Measurements from ENCODE around the gene ADGRL1. TPM values are rescaled to one million over a fixed set of nuclear protein-coding genes. Genes with fewer than 3 reads are reported as not detected.

Gene ADGRL1
- total RNA-seq, 2 experiments from 2014 or later: 12.5 to 14.0 TPM

GRCh38 chr19:14161305-14161704 lies 44.7 kb downstream of the ADGRL1 start:
- DNase-seq: no peak
- Mint-ChIP-seq H3K4me1 (peaks cover 4% of the 10 kb centered on the region), H3K27me3 (no peaks in the 10 kb centered on the region), H3K9me3 (no peaks in the 10 kb centered on the region), H3K27ac (no peak overlapping the region), H3K4me3 (no peak overlapping the region), H3K36me3 (ENCODE audit: low read depth) (peaks cover 5% of the 10 kb centered on the region)
- POLR2A ChIA-PET: no interaction called here
- CTCF ChIA-PET: no interaction called here

DNA sequence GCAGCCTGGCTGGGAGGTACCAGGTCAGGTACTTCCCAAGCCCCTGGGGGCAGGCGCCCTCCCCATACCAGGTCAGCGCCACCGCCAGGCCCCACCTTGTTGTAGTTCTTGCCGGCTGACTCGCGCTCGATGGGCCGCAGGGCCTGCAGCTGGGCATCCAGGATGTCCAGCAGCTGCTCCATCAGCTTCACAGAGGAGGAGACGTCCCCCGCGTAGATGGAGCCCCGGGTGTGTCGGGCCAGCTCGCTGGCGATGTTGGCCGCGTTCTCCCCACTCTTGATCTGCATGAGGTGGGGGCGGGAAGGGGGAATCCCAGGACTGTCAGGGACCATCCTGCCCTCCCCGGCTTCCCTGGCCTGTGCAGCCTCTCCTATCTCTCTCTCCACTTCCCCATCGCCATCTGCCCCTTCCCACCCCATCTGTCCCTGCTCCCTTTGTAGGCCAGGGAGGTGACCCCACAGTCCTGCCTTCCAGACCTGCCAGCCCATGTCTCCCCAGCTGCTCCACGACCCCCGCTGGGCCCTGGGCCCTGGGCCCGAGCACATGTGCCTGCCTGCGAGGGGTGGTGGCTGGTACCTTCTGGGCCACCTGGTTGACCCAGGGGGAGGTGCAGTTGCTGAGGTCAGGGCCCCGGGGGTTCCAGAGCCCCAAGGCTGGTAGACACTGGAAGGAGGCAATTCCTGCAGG lies 45.8 kb downstream of the ADGRL1 start:
- no peak for DNase-seq
- POLR2A ChIA-PET: no interaction called here
- Mint-ChIP-seq H3K4me1 (no peaks in the 10 kb centered on the region), H3K36me3 (ENCODE audit: low read depth) (peaks cover 5% of the 10 kb centered on the region), H3K27me3 (no peaks in the 10 kb centered on the region), H3K27ac (no peak overlapping the region), H3K9me3 (no peaks in the 10 kb centered on the region), H3K4me3 (no peak overlapping the region)
- CTCF ChIA-PET: interaction anchor here (0.6 to 1.3 kb wide), 2 partner anchors 21 to 62 kb away, joined by 3 read pairs; no protein-coding TSS in a partner anchor

GRCh38 chr19:14159059-14159458 lies 46.9 kb downstream of the ADGRL1 start:
- no peak overlapping the region for H3K4me3 Mint-ChIP-seq
- H3K9me3 Mint-ChIP-seq: no peaks in the 10 kb centered on the region
- no peaks in the 10 kb centered on the region for H3K27me3 Mint-ChIP-seq
- ChIA-PET POLR2A (no interaction called here), CTCF (interaction anchor here (1.1 to 1.3 kb wide), 2 partner anchors 20 to 37 kb away, joined by 3 read pairs; no protein-coding TSS in a partner anchor)
- H3K4me1 Mint-ChIP-seq: no peaks in the 10 kb centered on the region
- no peak overlapping the region for H3K27ac Mint-ChIP-seq
- no peak for DNase-seq
- peaks cover 5% of the 10 kb centered on the region for H3K36me3 Mint-ChIP-seq (ENCODE audit: low read depth)

DNA sequence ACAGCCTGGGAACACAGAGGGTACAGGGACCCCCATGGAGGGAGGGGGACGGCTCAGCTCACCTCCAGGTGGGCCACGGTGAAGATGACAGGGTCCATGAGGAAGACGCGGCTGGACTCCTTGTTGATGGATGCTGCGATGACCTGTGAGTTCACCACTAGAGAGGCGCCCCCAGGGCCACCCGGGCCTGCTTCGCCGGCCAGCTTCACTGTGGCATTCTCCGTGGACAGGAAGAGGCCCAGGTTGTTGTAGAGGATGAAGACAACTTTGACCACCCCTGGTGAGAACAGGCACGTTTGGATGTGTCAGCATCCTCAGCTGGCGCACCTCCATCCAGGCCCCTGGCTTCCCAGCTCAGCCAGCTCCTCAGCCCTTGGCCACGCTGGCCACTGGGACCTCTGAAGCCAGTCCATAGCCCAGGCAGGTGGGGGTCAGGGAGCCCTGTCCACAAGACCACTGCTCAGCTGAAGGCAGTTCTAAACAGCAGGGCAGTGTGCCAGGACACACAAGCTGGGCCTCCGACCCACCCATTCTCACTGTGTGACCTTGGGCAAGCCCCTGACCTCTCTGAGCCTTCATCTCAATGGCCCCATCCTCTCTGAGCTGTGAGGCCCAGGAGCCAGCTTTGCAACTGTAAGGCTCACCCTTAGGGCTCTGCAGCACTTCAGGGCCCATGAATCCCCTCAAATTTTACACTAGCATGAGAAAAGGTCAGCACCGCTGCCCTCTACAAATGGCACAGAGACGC lies 47.5 kb downstream of the ADGRL1 start:
- Mint-ChIP-seq H3K27ac (no peak overlapping the region), H3K27me3 (no peaks in the 10 kb centered on the region), H3K9me3 (no peaks in the 10 kb centered on the region), H3K4me1 (no peaks in the 10 kb centered on the region), H3K36me3 (ENCODE audit: low read depth) (peaks cover 5% of the 10 kb centered on the region), H3K4me3 (no peak overlapping the region)
- ChIA-PET CTCF (interaction anchor here (0.7 to 1.1 kb wide), 2 partner anchors 21 to 38 kb away, joined by 3 to 4 read pairs; no protein-coding TSS in a partner anchor), POLR2A (no interaction called here)
- no peak for DNase-seq

DNA sequence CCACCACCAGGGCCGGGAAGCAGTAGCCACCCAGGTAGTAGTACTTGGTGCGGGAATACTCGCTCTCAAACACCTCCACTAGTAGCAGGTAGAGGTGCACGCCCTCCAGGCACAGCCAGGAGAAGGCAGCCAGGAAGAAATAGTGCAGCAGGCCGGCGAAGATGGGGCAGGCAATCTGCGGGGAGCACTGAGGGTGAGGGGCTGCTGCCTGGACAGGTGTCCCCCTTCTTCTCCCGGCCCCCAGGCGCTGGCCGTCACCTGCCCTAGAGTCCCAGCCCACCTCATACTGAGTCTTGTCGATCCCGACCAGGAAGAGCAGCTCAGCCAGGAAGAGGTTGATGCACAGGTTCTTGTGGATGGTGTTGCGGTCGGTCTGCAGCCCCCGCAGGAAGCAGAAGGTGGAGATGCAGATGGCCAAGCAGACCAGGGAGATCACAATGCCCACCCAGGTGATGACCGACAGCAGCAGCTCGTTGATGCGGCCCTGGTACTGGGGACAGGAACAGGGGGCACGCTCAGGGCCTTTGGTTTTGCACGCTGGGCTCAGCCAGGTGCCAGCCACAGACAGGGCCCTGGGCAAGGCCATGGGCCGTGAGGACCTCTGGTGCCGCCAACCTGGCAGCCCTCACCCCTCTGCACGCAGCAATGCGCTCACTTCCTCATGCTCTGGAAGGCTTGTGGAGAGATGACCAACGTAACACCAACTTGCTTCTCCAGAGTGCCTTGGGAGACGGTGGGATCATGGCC lies 48.8 kb downstream of the ADGRL1 start:
- ChIA-PET POLR2A (no interaction called here), CTCF (interaction anchor here (0.6 to 0.9 kb wide), 2 partner anchors 20 to 254 kb away, joined by 3 read pairs; no protein-coding TSS in a partner anchor)
- no peaks in the 10 kb centered on the region for H3K27me3 Mint-ChIP-seq
- no peak for DNase-seq
- H3K27ac Mint-ChIP-seq: no peak overlapping the region
- H3K9me3 Mint-ChIP-seq: no peaks in the 10 kb centered on the region
- H3K36me3 Mint-ChIP-seq (ENCODE audit: low read depth): peaks cover 5% of the 10 kb centered on the region
- peaks cover 2% of the 10 kb centered on the region for H3K4me1 Mint-ChIP-seq
- H3K4me3 Mint-ChIP-seq: no peak overlapping the region

DNA sequence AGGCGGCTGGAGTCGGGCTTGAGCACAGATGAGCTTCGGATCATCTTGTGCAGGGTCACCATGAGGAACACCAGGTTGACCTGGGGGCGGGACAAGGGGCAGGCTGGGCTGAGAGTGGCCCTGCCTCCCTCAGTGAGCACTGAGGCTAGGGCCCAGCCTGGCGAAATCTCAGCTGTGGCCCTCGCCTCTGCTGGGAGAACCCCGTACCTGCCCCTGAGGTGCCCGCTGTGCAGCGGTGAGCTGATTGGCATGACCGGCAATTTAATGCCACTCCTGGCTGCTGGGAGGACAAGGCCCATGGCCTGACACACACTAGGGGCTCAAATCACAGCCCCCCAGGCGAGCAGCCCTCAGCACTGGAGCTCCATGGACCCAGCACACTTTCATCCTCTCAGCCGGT lies 49.8 kb downstream of the ADGRL1 start:
- POLR2A ChIA-PET: no interaction called here
- H3K27me3 Mint-ChIP-seq: no peaks in the 10 kb centered on the region
- CTCF ChIA-PET: interaction anchor here (0.9 kb wide), 1 partner anchor 19 kb away, joined by 3 read pairs; no protein-coding TSS in a partner anchor
- peaks cover 5% of the 10 kb centered on the region for H3K36me3 Mint-ChIP-seq (ENCODE audit: low read depth)
- H3K9me3 Mint-ChIP-seq: no peaks in the 10 kb centered on the region
- H3K27ac Mint-ChIP-seq: no peak overlapping the region
- H3K4me3 Mint-ChIP-seq: no peak overlapping the region
- peaks cover 2% of the 10 kb centered on the region for H3K4me1 Mint-ChIP-seq
- DNase-seq: no peak

DNA sequence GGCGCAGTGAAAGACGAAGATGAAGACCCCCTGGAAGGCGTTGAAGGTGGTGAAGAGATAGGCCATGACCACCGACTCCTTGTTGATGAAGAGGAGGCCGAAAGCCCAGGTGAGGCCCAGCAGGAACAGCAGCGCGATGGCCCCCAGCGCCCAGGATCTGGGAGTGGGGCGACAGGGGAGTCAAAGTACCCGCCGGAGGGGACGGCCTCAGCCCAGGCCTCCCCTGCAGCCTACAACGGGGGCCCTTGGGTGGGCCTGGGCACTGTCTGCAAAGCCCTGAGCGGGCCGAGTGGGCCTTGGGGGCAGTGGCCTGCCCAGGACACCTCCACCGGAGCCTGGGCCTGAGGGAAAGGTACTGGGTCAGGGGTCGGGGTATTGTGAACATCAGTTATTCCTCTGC lies 50.6 kb downstream of the ADGRL1 start:
- H3K36me3 Mint-ChIP-seq (ENCODE audit: low read depth): peaks cover 5% of the 10 kb centered on the region
- H3K4me1 Mint-ChIP-seq: peaks cover 4% of the 10 kb centered on the region
- no peaks in the 10 kb centered on the region for H3K9me3 Mint-ChIP-seq
- H3K27ac Mint-ChIP-seq: no peak overlapping the region
- no peak for DNase-seq
- H3K4me3 Mint-ChIP-seq: no peak overlapping the region
- ChIA-PET POLR2A (no interaction called here), CTCF (no interaction called here)
- H3K27me3 Mint-ChIP-seq: no peaks in the 10 kb centered on the region

DNA sequence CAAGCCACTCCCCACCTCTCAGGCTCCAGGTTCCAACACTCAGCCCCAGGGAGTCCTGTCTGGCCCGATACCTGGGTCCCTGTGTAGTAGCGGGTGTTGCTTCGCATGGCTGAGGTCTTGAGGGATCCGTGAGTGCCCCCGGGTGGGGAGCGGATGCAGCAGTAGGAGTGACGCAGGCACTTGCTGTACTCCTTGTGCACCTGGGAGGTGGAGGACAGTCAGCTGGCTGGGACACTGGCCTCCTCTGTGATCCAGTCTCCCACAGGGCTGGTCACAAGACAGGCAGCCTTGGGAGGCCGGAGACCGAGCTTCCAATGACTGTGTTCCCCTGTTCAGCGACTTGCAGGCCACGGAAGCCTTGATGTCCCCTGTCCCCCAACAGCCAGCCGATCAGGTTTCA lies 53.3 kb downstream of the ADGRL1 start:
- Mint-ChIP-seq H3K4me1 (peaks cover 28% of the 10 kb centered on the region), H3K27me3 (no peaks in the 10 kb centered on the region), H3K4me3 (no peak overlapping the region), H3K27ac (peak overlapping the region; percentile 26), H3K36me3 (ENCODE audit: low read depth) (peaks cover 5% of the 10 kb centered on the region), H3K9me3 (no peaks in the 10 kb centered on the region)
- POLR2A ChIA-PET: no interaction called here
- CTCF ChIA-PET: no interaction called here
- no peak for DNase-seq

- CTCF ChIA-PET: interaction anchor here (1.9 kb wide), 1 partner anchor 14 kb away, joined by 9 read pairs; the partner anchor contains the start of gene ASF1B
- H3K27me3 Mint-ChIP-seq: no peaks in the 10 kb centered on the region
These were observed 55.0 kb downstream of the ADGRL1 start for GRCh38 chr19:14150770-14151661.

GRCh38 chr19:14150041-14150769 lies 55.8 kb downstream of the ADGRL1 start:
- Mint-ChIP-seq H3K27me3 (no peaks in the 10 kb centered on the region), H3K4me1 (peaks cover 48% of the 10 kb centered on the region), H3K4me3 (peak overlapping the region; percentile 77), H3K27ac (peak overlapping the region; percentile 98), H3K9me3 (no peaks in the 10 kb centered on the region), H3K36me3 (ENCODE audit: low read depth) (peaks cover 4% of the 10 kb centered on the region)
- ChIA-PET POLR2A (no interaction called here), CTCF (interaction anchor here (1.9 kb wide), 1 partner anchor 13 kb away, joined by 9 read pairs; the partner anchor contains the start of gene ASF1B)
- peak; percentile 18 for DNase-seq

More at GRCh38 chr19:14150770-14151661, 55.0 kb downstream of the ADGRL1 start:
- Mint-ChIP-seq H3K27ac (peak overlapping the region; percentile 98), H3K9me3 (no peaks in the 10 kb centered on the region), H3K4me3 (no peak overlapping the region), H3K4me1 (peaks cover 40% of the 10 kb centered on the region), H3K36me3 (ENCODE audit: low read depth) (peaks cover 4% of the 10 kb centered on the region)
- DNase-seq: no peak
- POLR2A ChIA-PET: no interaction called here

DNA sequence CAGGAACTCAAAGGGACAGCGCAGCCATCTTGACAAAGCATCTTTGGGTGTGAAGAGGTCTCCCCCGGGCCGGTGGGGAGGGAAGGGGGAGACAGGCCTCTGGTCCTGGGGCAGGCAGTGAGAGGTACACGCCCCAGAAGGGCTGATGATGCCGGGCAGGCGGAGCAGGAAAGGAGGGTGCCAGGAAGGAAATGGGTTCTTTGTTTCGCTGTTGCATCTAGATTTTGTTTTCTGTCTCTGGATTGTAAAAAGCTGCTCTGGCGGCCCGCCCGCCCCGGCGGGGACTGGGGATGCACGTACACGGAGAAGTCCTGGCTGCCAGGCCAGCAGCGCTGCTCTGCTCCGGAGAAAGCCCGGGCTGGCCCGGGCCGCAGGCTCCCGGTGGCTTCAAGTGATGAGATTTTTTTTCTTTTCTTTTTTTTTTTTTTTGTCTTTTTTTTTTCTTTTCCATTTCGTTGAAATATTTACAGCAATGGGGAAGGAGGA lies 56.4 kb downstream of the ADGRL1 start:
- ChIA-PET CTCF (interaction anchor here (0.6 to 1.9 kb wide), 2 partner anchors 13 to 193 kb away, joined by 5 to 9 read pairs; partner anchors contain the start of gene ASF1B), POLR2A (no interaction called here)
- Mint-ChIP-seq H3K9me3 (no peaks in the 10 kb centered on the region), H3K27ac (peak overlapping the region; percentile 98), H3K4me1 (peaks cover 49% of the 10 kb centered on the region), H3K36me3 (ENCODE audit: low read depth) (peaks cover 4% of the 10 kb centered on the region), H3K4me3 (peak overlapping the region; percentile 77), H3K27me3 (no peaks in the 10 kb centered on the region)
- DNase-seq: peak; percentile 72

All from activated CD4-positive, alpha-beta T cell treated with anti-CD3 and anti-CD28 coated beads, Interleukin-2, amount 10 ng/mL, durations not matched to agents 7 days and 5 days (primary cell).